ENCODE results near the gene SPINK14.

Gene SPINK14, protein sequence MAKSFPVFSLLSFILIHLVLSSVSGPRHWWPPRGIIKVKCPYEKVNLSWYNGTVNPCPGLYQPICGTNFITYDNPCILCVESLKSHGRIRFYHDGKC

DNA sequence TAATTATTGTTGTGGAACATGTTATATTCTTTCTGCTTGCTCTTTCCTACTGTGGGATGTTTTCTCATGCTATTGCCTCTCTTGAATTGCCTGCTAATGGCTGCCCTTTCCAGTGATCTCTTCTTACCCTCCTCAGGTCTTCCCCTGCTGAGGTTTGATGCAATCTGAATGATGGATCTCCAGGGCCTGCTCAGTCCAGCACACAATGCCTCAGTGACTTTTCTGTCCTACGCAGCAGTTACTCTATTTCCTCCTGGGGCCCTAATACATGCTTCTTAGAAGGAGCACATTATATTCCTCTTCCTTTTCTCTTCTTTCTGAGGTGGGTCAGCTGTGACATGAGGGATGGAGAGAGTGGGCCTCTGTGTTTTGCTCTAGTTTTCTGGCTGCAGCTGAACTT is at the start of gene SPINK14:
TSS of gene SPINK14 (plus strand) at position 301 of the 400 bp plus-strand sequence. CDS start 1,187 bp downstream, outside the sequence.
- no peak for DNase-seq (ENCODE audit: low read depth in 2 of 2)

DNA sequence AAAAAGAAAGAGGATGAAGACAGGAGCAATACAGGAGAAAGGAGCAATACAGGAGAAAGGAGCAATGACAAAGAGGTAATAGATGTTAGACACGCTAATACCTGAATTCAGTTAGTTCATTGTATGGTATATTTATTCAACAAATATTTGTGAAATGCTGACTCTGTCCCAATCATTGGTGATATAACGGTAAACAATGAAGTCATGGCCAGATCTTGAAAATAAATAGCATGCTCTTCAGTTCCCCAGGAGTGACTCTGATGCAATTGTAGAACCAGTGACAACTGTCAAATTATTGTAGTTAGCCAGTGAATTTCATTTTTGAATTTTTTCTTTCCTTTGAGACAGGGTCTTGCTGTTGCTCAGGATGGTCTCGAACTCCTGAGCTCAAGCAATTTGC is 48.0 kb upstream of the SPINK14 start:
- DNase-seq (ENCODE audit: low read depth in 2 of 2) = no peak

DNA sequence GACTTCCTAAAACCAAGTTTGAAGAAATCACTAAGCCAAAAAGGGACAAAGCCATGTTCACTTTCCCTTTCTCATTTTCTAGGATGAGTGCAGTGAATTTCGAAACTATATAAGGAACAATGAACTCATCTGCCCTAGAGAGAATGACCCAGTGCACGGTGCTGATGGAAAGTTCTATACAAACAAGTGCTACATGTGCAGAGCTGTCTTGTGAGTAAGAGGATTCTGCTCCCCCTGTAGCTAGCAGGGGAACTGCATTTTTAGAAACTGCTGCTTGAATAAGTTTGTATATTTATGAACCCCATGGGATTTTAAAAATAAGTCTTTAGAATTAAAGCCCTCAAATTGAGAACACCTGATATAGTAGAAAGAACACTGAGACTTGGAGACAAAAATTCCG is 42.7 kb upstream of the SPINK14 start:
- DNase-seq (ENCODE audit: low read depth in 2 of 2) = no peak

DNA sequence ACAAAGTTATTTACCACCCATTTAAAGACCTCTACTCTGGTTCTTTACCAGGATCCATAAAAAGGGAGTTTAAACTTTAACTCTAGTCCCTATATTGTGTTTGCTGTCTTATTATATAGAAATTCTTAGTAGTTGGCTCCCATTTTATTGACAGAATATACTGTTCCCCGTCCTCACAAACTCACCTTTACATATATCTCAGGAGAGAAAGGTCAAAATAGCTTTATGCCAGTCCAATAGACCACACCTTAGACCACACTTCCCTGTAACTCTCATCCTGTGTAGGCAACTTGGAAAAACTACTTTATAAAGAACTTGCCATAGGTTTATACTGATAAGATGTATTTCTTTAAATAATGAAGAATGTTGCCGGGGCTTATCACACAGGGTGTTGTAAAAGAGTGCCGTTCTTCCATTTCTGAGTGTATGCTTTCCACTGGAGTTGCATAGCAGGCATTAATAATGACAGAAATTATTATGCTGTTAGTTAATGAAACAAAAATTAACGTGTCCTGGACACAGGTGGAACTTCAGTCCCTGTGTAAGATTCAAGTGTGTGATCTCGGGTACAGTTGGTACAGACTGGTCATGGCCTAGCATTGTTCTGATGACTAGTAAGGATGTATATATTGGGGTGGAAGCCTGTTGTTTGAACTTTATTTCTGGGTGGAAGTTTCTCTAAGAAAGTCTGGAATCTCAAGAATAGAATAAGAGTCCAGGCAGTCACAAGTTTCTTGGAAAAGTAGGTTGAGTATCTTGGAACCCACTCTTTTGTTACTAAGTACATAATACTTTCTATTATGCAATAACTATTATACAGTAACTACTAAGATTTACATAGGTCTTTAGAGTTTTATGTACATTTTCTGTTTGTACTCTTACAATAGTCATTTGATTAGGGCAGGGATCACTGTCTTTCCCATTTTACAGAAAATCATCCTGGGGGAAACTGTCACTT is 33.0 kb upstream of the SPINK14 start:
- no peak for DNase-seq (ENCODE audit: low read depth in 2 of 2)

GRCh38 chr5:148140846-148141245 is 27.5 kb upstream of the SPINK14 start:
- no peak for DNase-seq (ENCODE audit: low read depth in 2 of 2)

DNA sequence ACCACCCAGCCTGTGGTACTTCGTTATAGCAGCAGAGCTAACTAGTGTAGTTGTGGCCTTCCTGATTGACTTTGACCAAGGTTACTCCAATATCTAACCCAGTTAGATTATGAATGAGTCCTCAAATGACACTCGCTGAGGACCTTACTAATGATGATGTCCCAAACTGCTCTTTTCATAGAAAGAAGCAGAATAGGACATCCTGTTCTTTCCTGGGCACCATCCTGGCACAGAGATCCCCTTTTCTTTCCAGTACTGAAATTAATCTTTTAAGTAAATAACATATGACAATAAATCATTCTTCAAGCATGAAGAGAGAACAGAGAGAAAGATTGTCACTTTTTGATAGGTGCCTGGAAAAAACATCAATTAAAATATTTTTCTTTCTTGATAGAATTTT is 26.7 kb upstream of the SPINK14 start:
- no peak for DNase-seq (ENCODE audit: low read depth in 2 of 2)

GRCh38 chr5:148145916-148146315 is 22.4 kb upstream of the SPINK14 start:
- no peak for DNase-seq (ENCODE audit: low read depth in 2 of 2)

DNA sequence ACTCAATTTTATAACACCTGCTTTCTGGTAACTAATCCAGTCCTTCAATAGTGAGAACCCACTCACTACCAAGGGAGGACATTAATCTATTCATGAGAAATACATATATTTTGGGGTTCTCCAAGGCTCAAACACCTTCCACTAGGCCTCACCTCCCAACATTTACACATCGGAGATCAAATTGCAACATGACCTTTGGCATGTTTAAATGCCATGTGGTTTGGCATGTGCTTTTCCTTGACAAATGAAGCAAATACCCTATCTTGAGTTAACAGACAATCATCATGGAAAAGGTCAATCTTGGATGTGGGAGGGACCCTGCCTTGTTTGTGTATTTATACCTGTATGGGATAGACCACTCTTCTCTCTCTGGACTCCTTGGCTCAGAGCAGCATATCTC is 21.9 kb upstream of the SPINK14 start:
- no peak for DNase-seq (ENCODE audit: low read depth in 2 of 2)

DNA sequence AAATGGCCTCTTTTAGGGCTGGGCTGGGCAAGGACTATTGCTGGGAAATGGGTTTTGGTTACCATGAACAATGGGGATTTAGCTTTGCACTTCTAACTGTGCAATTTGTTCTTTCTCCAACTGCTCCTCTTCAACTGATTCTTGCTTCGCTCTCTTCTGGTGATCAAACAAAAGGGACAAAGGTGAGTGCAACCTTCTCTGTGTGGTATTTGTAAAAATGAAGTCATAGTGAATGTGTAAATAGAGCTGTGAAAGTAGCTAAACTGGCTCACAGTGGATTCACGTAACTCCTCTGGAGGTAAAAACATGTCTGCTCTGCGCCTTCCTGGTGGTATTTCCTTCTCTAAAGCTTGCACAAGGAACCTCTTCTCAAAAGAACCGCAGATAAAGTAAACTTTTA is 20.9 kb upstream of the SPINK14 start:
- no peak for DNase-seq (ENCODE audit: low read depth in 2 of 2)

DNA sequence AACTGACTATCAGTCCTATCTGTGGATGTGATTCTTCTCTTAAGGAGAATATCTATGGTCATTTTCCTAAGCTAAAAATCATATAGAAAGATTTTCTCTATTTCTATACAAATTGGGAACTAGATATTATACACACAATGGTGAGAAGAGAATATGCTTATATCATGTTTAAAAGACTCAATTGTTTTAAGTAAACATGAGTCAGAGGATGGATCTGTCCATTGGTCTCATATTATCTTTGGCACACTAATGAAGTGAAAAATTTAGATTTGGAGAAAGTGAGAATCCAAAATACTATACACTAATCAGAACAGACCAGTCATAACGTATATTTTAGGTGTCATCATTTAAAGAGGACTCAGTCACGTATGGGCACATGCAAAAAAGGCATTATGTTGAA is 16.5 kb upstream of the SPINK14 start:
- no peak for DNase-seq (ENCODE audit: low read depth in 2 of 2)

- DNase-seq (ENCODE audit: low read depth in 2 of 2) = no peak
Observed at GRCh38 chr5:148152781-148153180, 15.6 kb upstream of the SPINK14 start.

GRCh38 chr5:148156609-148157008 is 11.7 kb upstream of the SPINK14 start:
- no peak for DNase-seq (ENCODE audit: low read depth in 2 of 2)

DNA sequence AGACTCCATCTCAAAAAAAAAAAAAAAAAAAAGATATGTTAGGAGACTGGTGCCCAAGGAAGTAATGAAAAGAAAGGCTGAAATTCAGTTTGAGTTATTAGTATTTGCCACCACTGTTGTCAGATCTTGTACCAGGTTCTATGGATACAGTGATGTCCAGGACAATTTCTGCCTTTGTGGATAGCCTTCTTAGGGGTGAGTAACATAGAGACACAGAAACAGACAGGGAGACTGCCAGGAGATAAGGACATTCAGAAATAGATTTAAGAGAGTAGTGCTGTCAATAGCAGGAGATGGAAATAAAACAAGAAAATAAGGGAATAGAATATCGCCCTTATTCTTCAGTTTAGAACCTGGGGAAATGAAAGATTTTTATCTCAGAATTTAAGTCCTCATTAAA is 6.3 kb upstream of the SPINK14 start:
- DNase-seq (ENCODE audit: low read depth in 2 of 2) = no peak

GRCh38 chr5:148163345-148163744 is 5.0 kb upstream of the SPINK14 start:
- DNase-seq (ENCODE audit: low read depth in 2 of 2) = no peak

DNA sequence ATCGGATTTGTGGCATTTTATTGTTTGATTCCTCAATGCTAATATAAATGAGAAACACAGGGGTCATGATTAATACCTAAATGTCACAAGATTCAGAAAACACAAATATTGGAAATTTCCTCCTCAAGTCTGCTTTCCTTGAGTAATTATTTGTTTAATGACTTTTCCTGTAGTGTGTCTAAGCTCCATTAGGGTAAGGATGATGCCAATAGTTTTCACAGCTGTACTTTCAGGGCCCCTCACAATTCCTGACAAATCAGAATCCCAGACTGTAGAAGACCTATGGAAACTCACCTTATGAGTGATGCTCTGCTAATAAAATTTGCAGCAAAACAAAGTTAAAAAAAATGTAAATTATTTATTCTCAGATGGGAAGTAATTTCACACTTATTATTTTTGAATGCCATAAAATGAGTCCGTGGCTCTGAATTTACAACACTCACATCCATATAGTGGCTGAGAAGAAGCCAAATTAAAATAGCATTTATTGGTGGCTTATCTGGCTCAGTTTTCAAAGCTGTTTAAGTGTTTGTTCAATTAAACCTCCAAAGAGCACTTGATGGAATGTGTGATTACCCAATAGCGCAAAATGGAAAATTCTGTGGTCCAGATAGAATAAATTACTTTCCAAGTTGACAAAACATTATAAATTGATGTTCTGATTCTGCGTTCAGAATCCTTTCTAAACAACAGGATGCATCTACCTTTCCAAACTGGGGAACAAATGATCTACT is 1.6 kb upstream of the SPINK14 start:
- DNase-seq (ENCODE audit: low read depth in 2 of 2) = no peak

DNA sequence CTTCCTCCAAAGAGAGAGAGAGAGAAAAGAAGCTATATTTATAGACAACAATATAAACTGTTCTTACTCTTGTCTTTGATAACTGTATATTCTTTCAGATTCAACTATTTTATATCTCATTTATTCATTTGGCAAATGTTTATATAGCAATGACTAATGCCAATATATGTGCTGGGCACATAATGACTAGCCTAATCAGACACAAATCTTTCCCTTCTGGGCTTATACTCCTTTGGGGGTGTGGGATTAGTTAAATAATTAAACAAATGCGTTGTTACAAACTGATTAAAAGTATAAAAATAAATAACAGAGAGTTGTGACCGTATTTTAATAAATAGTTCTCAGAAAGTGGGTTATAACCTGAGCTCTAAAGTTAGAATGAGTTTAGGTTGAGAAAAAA is 4.0 kb downstream of the SPINK14 start:
- DNase-seq (ENCODE audit: low read depth in 2 of 2) = no peak

DNA sequence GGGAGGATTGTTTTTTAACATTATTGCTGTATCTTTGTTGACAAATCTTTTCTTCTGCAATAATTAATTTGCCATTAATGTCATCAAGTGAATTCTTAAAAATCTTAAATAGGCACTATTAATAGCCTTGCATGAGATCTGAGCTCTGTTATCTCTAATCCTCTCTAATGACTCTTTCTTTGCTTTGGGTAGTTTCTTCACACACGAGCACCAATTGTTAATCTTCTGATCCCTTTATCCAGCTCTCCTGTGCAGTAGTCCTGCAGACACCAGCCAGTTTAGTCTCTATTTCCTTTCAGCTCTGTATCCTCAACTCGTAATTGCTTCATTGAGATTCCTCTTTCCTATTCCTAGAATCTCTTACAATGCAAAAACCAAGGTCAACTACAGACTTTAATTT is 8.1 kb downstream of the SPINK14 start:
- DNase-seq (ENCODE audit: low read depth in 2 of 2) = no peak

GRCh38 chr5:148177207-148177606 is 8.9 kb downstream of the SPINK14 start:
- DNase-seq (ENCODE audit: low read depth in 2 of 2) = no peak

- no peak for DNase-seq (ENCODE audit: low read depth in 2 of 2)
Observed at GRCh38 chr5:148179234-148179824, 11.0 kb downstream of the SPINK14 start.

- DNase-seq (ENCODE audit: low read depth in 2 of 2) = no peak
Observed at GRCh38 chr5:148186248-148187003, 18.1 kb downstream of the SPINK14 start.

DNA sequence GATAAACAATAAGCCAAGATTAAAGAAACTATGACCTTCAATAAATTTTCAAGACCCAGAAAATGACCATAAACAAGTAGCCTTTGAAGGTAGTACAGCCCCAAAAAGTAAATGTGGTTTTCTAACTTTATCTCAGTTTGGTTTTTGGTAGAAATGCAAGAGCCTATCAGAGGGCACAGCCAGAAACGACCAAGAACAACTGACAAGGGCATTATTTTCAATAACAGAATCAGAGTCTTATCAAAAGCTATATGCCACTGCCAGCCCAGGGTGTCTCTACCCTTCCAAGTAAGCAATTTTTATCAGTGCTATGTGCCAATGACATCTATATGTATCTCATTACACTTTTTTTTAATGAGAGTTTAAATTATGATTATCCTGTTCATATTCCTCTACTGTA is 22.7 kb downstream of the SPINK14 start:
- DNase-seq (ENCODE audit: low read depth in 2 of 2) = no peak

- DNase-seq (ENCODE audit: low read depth in 2 of 2) = no peak
Observed at GRCh38 chr5:148193202-148193601, 24.9 kb downstream of the SPINK14 start.
